Measurements from ENCODE around the gene RAB7A.

Gene RAB7A

GRCh38 chr3:128726023-128727016, at the start of gene RAB7A:
RAB7A (plus strand) TSS chr3:128726183; CDS start chr3:128795368, 69,185 bp downstream.
- DNase-seq (ENCODE audit: low read depth in 2 of 2), result peak; percentile 95 to 96

DNA sequence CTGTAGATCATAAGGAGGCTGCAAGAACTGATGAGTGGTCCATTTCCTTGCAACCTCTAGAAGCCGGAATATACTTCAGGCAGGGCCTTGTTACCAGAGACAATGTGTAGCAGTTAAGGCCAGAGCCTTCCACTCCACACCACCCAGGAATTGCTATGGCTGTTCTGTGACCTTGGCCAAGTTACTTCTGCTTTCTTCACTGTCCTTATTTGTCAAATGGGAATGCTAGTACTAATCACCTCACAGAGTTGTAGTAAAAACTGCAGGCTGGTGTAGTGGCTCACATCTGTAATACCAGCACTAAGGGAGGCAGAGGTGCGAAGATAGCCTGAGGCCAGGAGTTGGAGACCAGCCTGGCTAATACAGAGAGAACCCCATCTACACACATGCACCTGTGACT, 46.6 kb upstream of the RAB7A start:
- no peak for DNase-seq (ENCODE audit: low read depth in 2 of 2)

GRCh38 chr3:128680603-128681368, 45.2 kb upstream of the RAB7A start:
- peak; percentile 93 to 96 for DNase-seq (ENCODE audit: low read depth in 2 of 2)

- no peak for DNase-seq (ENCODE audit: low read depth in 2 of 2)
These were observed 44.6 kb upstream of the RAB7A start for GRCh38 chr3:128681369-128681829.

DNA sequence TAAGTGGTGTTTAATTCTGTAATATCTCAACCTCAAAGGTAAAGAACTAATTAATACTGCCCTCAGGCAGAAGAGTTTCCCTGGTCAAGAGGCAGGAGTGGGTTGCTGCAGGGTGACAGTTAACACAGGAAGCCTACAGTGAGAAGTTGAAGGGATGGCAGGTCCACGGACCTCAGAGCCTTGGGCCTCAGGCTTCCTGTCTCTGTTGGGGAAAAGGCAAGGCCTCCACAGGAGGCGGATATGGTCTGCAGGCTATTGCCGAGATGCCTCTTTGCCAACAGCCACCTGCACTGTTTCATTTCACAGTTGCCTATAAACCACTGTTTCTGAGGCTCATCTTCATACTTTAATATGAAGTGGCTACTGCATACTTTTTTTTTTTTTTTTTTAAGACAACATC, 42.0 kb upstream of the RAB7A start:
- DNase-seq (ENCODE audit: low read depth in 2 of 2), result no peak

DNA sequence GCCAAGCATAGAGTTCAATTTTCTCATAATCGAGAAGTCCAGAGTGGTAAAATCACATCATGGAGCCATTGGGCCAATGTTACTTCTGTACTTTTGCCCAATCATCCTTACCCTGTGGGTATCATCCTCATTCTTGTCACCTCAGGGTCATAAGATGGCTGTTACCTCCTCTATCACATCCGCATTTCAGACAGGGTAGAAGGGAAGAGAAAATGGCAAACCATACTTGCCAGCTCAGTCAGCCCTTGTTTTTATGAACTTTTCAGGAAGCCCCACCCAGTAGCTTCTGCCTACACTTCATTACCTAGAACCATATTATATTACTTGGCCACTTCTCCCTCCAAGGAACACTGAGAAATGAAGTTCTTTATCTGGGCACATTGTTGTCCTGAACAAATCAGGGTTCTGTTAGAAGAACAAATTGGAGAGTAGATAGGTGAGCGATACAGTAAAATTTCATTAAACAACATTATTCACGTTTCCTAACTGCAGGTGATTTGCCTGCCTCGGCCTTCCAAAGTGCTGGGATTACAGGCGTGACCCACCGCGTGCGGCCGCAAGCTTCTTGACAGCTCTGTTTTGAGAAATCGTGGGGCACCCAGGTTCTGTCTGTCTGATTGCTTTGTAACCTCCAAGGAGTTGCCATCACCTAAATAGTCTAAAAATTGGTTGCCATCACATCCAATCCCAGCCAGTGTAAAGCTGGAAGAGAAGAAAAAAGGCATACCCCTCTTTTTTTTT, 40.8 kb upstream of the RAB7A start:
- no peak for DNase-seq (ENCODE audit: low read depth in 2 of 2)

DNA sequence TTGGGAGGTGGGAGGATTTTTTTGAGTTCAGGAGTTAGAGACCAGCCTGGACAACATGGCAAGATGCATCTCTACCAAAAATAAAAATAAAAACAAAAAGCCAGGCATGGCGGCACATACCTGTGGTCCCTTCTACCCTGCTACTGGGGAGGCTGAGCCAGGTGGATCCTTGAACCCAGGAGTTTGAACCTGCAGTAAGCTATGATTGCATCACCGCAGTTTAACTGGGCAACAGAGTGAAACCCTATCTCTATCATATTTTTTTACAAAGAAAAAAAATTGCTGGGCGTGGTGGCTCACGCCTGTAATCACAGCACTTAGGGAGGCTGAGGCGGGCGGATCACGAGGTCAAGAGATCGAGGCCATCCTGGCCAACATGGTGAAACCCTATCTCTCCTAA, 39.5 kb upstream of the RAB7A start:
- no peak for DNase-seq (ENCODE audit: low read depth in 2 of 2)

DNA sequence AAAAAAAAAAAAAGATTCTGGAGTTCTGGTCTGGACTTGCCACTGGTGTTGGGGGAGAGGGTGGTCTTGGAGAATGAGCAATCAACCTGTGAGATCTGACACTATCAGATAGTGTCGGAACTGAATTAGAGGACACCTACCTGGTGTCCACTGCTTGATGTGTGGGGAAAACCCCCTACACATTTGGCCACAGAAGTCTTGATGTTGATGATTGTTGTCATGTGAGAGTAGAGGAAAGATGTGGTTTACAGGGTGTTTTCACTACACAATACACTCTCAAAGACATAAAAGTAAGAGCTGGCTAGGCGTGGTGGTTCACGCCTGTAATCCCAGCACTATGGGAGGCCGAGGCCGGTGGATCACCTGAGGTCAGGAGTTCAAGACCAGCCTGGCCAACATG, 36.9 kb upstream of the RAB7A start:
- DNase-seq (ENCODE audit: low read depth in 2 of 2), result no peak

DNA sequence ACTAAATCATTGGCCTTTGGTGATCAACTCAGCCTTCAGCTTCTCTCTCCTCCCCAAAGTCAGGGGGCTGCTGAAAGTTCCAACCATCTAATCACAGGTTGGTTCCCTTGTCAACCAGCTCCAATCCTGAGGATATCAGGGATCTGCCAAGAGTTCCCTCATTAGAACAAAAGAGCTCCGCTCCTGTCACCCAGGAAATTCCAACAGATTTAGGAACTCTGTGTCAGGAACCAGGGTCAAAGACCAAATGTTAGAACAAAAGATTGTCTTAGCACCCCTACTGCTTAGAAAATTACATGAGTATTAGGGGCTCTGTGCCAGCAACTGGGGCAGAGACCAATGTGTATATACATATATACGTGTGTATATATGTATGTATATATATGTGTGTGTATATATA, 32.3 kb upstream of the RAB7A start:
- DNase-seq (ENCODE audit: low read depth in 2 of 2), result no peak

DNA sequence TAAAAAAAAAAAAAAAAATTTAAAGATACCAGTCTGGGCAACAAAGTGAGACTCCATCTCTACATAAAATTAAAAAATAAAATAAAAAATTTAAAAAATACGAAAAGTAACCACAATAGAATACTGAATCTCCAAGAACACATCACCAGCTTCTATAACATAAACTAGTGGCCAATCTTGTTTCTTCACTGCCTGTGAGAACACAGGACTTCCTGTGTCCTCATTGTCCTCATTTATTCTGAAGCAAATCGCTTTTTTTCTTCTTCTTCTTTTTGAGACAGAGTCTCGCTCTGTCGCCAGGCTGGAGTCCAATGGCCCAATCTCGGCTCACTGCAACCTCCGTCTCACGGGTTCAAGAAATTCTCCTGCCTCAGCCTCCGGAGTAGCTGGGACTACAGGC, 28.6 kb upstream of the RAB7A start:
- DNase-seq (ENCODE audit: low read depth in 2 of 2), result no peak

DNA sequence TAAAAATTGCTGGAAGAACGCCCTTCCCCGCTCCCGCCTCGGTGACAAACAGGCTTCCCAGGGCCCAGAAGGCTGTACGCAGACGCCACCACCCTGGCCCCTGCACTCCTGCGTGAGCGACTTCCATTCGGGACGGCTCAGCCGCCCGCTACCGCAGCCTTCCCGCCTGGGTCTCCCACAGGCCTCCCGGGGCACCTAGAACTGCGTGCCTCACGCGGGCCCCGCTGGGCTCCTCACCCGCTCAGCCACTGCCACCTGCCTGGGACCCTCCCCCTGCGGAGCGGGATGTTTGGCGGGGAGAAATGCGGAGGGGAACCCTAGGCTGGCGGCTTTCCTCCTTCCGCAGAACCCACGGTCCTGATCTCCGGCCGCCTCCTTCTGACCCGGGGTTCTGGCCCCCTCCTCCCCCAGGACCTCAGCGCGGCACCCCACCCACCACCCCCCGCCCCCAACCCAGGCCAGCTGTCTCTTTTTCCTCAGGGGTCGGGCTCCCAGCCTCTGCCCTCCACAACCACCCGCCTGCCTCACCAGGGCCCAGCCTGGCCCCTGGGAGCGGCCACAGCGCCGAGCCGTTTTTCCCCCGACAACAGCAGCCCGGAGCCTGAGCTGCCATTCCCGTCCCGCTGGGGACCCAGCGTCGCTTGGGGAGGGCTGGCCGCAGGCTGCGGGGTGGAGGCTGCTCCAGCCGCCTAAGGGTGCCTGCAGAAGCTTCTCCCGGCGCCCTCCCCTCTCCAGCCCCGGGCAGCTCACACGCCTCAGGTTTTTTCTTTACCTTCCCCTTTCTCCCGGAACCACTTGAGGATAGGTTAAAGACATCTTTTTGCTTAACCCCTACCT, 27.6 kb upstream of the RAB7A start:
- no peak for DNase-seq (ENCODE audit: low read depth in 2 of 2)

GRCh38 chr3:128701342-128702212, 24.4 kb upstream of the RAB7A start:
- DNase-seq (ENCODE audit: low read depth in 2 of 2), result no peak

GRCh38 chr3:128702391-128702790, 23.6 kb upstream of the RAB7A start:
- no peak for DNase-seq (ENCODE audit: low read depth in 2 of 2)

DNA sequence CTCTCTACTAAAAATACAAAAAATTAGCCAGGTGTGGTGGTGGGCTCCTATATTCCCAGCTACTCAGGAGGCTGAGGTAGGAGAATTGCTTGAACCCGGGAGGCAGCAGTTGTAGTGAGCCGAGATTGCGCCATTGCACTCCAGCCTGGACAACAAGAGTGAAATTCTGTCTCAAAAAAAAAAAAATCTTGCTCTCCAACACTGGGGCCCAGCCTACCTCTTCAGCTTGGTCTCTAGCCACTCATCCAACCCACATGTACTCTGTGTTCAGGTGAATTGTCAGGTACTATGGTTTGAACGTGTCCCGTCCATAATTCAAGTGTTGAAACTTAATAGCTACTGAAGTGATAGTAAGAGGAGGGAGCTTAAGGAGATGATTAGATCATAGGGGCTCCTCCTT, 22.4 kb upstream of the RAB7A start:
- no peak for DNase-seq (ENCODE audit: low read depth in 2 of 2)

- no peak for DNase-seq (ENCODE audit: low read depth in 2 of 2)
These were observed 19.8 kb upstream of the RAB7A start for GRCh38 chr3:128706086-128706615.

DNA sequence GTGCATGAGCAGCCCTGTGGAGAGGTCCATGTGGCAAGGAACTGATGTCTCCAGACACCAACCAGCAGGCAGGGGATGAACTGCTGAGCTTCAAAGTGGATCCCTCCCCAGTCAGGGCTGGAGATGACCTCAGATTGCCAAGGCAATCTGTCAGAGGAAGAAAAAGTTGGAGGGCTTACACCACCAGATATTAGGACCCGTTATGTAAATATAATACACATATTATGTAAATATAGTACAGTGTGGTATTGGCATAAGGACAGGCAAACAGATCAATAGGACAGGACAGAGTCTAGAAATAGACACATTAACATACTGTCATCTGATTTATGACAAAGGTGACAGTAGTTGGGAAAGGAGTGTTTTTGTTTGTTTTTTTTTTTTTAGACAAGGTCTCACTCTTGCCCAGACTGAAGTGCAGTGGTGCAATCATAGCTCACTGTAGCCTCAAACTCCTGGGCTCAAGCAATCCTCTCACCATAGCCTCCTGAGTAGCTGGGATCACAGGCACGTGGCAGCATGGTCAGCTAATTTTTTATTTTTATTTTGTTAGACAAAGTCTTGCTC, 18.0 kb upstream of the RAB7A start:
- DNase-seq (ENCODE audit: low read depth in 2 of 2), result no peak

- no peak for DNase-seq (ENCODE audit: low read depth in 2 of 2)
These were observed 16.9 kb upstream of the RAB7A start for GRCh38 chr3:128709038-128709437.

DNA sequence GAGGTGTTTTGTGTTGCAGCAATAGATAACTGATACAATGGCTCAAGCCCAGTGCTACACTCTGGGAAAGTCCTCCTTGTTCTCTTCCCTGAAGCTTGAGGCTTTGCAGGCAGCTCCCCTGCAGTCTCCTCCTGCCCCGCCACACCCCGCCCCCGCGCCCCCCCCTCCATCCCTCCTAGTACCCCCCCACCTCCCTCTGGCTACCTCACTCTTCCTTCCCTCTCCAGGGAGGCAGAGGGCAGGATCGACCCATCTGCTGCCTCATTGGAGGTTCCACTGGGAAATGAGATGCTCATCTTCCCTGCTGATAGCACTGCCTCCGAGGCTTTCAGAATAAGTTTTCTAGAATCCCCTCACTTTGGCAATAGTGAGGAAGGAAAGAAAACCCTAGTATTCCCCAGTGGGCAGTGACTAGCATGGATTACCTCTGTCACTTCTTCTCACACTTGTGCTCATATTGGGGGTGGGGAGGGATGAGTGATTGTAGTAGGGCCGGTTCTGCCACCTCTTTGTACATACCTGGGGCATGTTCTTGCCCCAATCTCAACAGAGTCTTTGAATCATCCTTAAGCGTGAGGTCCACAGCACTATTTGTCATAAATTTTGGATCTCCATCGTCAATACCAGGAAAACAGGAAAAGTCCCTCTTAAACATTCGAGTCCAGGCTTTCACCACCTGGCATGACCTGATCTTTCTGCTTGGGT, 16.3 kb upstream of the RAB7A start:
- no peak for DNase-seq (ENCODE audit: low read depth in 2 of 2)

All from stimulated activated CD4-positive, alpha-beta T cell treated with anti-CD3 and anti-CD28 coated beads, Interleukin-12 subunit alpha, Interleukin-12 subunit beta, amount 100 ng/mL, for 24 hours (primary cell).